HuH-7.5 (cell line): ENCODE measurements around the gene IL1RL1.

Experiments
- DNase-seq: peaks from one replicate; pipeline ENCODE4 v3.0.0; 2011; ENCODE audit warnings: low spot score

IL1RL1 gene

DNA sequence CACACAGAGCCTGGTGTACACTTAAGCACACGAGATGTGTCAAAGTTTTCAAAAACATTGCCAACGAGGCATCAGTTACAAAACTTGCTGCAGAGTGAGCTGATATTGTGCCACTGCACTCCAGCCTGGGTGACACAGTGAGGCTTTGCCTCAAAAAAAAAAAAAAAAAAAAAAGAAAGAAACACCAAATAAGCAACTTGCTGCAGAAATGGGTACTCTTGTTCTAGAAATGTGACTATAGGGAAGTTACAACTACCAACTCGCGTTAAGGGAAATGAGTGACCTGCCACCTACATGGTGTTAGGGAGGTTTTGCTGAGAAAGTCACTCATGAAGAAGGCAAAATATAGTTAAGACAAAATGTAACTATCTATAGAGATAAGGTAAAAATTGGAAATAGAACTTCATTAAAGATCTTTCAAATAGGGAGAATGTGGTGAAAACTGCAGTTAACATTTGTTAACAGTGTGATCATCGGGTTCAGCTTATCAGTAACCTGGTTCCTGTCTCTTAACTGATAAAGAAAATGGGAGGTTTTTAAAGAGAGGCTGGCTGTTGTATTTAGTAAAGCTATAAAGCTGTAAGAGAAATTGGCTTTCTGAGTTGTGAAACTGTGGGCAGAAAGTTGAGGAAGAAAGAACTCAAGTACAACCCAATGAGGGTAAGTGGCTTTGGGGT, at the start of gene IL1RL1:
TSS of gene IL1RL1 (plus strand) at position 600 of the 677 bp plus-strand sequence. CDS start 26,702 bp downstream, outside the sequence.
- no peak for DNase-seq

DNA sequence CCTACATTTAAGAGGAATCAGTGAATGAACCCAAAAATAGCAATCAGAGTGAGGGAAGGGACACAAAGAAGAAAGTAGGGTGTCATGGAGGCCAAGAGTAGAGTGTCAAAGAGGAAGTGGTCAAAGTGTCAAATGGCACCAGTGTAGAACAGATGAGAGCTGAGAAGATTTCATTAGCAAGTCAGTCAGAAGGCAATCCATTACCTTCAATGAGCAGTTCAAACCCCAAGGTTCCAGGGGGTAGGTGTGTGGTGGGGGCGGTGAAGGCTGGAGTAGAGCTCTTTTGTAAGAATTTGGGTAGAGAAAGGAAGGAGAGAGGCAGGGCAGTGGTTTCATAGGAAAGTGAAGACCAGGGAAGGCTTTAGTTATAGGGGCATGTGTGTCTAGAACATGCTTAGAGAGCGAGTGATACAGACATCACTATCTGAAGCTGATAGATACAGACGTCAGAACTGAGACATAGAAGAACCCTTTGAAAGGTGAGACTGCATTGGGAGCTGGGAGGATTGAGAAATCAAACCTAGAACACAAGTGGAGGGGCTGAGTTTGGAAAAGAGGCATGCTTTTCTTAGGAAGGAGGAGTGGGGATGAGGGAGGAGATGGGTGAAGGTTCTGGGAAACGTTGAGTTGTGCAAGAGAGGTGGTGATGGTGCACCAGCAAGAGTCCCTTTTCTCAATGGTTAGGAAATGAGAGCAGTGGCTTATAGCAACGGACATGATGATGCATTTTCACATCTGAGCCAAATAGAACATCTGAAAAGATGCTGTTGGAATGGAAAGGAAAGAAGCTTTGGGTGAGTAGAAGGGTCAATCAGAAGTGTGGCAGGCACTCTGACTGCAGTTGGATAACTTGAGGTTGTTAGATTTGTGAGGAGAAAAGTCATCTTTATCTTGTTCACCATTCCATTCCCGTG, 48.9 kb upstream of the IL1RL1 start:
- DNase-seq, result no peak

DNA sequence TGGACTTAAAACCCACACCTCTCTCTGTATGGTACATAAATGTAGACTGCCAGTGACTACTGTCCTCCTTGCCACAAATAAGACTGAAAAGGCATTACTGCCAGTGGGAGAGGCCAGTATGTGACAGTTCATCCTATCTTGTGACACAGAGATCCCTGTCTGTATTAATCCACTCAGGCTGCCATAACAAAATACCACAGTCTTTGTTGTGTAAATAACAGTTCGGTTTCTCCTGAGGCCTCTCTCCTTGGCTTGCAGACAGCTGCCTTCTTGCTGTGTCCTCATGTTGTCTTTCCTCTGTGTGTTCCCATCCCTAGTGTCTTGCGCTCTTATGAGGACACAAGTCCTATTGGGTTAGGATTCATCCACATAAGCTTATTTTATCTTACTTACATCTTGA, 46.4 kb upstream of the IL1RL1 start:
- DNase-seq, result no peak

DNA sequence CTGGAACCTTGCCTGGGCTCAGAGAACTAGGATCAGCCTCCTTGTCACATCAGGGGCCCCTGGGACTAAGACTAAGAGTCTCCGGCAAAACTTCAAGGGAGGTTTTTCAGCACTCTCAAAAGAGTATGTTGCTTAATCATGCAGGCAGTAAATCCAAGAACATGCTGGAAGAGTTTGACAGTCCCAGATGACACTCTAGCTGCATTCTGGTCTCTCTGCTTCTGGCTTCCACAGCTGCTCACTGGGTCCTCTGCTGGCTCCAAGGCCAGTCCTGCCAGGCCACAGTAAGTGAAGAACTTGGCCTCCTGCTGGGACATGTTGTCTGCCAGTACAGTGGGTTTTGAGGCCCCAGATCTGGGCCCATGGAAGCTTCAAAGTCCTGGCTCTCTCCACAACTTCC, 45.2 kb upstream of the IL1RL1 start:
- DNase-seq, result no peak

DNA sequence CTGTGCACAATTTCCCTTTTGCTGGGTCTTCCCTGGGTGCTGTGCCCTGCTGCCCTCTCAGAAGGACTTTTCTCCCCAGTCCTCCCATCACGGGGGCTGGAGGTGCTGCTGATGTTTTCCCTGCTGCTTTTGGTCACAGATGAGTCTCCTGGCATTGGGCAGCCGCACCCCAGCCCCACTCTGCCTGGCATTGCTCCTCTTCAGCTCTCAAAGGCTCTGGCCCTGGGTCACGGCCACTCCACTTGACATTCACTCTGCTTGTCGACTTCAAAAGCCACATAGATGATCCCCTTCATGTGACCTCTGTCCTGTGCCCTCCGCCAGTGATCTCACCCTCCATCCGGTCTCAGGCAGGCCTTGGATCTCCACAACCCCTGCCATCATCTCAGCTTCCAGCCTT, 43.6 kb upstream of the IL1RL1 start:
- no peak for DNase-seq

DNA sequence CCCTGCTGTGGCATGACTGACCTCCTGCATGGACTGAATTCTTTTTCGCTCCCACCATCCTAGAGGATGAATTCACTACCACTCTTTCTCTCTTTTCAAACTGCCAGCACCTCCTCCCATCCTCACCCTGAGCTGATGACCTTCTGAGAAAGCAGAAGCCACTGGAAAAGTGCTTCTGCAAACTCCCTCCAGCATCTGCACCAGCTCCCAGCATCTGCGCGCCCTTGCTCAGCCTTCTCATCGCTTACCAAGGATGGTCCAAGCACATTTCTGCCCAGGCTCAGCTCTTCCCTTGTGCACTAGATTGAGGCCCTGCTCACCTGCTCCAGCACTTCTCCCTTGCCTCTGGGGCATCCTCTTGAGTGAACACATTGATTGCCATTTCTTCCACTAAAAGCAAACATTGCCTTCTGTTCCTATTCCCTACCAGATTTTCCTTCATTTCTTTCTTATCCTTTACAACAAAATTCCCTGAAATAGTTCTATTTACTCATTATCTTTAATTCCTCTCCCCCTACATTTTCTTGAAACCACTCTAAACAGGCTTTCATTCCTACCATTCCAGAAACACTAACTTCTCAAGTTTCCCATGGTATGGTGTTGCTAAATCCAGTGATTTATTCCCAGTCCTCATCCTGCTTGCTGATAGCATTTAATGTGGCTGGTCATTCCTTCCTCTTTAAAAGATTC, 42.7 kb upstream of the IL1RL1 start:
- no peak for DNase-seq

DNA sequence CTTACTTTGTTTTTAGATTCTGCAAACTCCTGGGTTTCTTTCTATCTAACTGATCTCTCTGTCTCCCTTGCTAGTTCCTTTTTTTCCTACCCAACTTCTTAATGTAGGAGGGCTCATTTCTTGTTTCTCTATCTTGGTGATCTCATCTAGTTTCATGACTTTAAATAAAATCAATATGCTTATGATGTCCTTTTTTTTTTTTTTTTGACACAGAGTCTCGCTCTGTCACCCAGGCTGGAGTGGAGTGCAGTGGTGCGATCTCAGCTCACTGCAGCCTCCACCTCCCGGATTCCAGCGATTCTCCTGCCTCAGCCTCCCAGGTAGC, 42.2 kb upstream of the IL1RL1 start:
- DNase-seq, result no peak

DNA sequence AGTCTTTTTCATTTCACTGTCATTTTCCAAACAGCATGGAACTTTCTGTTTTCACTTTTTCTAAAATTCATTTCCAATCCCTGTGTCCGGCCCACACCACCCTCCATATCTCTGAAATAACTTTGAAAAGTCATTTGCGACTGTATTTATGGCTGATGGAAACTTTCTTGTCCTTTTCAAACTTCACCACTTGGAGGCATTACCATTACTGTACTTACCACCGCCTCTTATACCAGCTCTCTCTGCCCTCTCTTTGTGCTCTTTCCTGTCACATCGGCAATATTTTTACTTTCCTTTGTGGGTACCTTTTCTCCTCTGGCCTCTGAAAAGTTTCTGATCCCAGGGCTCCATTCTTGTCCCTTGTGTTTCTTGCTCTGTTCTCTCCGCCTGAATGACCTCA, 39.5 kb upstream of the IL1RL1 start:
- no peak for DNase-seq

DNA sequence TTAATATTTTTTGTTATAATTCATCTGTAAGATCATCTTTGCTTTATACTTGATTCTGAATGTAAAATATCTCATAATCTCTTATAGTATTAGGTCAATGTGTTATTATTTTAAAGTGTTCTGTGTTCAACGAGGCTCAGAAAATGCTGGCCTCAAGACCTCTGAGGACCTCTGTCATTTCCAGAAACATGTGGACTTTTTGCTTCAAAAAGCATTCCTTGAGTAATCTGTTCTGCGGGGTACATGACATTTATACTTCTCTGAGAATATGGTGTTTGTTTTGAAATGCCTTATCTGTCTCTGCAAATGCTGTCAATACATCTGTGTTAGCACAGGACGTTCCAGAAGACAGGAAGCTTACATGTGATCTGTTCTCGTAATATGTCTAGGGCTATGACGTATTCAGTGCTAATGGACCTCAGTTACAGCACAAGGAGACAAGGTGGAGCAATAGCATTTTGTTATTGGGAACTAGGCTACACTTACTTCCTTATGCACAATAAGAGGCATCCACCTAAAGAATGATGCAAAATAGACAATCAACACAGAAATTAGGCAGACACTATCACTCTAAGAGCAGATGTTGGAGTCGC, 37.6 kb upstream of the IL1RL1 start:
- no peak for DNase-seq

DNA sequence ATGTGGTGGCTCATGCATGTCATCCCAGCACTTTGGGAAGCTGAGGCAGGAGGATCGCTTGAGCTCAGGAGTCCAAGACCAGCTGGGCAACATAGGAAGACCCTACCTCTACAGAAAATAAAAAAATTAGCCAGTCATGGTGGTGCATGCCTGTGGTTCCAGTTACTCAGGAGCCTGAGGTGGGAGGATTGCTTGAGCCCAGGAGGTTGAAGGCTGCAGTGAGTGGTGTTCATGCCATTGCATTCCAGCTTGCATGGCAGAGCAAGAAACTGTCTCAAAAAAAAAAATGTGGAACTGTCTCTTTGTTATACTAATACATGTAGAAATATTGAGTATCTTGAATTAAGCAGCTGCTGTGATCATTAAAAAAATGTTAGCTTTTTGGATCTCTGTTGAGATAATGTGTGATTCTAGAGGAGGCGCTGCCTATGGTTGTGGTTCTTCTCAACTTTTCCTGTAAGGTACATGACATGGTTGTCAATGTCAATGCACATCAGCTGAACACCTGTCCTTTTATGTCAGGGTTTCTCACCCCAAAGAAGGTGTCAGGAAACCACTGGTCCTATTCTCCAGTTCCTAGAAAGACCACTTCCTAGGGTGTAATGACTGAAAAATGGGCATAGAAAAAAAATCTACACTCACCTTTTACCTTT, 34.7 kb upstream of the IL1RL1 start:
- no peak for DNase-seq

DNA sequence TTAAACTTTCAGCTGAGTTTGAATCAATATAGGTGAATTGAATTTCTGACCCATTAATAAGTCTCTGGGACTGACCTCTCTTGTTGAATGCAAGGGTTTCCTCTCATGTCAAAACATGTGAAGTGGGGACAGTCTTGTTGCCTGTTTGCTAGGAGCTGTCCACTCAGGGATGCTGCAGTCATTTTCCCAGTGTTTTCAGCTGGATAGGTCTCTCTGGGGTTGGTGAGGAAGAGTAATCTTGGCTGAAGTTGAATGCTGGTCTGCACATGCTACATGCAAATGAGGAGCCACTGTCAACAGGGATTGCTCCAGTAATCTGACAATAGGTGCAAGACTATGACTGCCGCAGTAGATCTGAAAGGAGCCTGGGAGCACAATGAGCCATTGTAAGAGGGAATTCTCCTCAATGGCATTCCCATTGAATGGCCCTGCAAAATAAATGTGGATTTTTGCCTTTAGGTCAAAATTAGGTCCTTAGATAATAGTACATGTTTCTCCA, 34.1 kb upstream of the IL1RL1 start:
- DNase-seq, result no peak

DNA sequence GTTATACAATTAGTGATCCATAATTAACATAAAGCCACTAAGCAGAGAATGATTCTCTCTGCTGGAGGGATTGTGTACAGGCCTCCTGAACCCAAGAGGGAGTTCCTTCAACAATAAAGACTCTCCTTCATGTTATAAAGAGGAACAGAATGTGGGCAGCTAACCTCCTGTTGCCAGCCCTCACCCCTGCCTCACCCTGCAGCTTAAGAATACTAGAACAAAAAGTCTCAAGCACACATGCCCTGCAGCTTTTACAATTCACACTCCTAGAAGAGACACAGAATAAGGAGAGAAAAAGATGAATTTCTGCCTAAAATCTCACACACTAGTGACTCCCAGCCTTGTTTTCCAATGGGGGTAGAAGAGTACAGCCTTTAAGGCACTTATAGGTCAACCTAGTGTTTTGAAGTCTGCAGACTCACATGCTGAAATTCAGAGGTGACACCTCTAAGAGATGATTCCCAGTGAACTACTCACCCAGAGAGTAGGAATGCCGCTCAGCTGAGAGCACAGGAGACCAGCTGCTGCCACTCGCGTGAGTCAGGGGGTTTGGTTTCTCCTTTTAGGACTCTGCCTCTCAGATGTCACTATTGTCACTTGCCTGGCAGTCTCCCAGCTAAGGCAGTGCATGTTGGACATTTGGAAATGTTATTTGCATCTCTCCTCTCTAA, 32.5 kb upstream of the IL1RL1 start:
- DNase-seq, result no peak

DNA sequence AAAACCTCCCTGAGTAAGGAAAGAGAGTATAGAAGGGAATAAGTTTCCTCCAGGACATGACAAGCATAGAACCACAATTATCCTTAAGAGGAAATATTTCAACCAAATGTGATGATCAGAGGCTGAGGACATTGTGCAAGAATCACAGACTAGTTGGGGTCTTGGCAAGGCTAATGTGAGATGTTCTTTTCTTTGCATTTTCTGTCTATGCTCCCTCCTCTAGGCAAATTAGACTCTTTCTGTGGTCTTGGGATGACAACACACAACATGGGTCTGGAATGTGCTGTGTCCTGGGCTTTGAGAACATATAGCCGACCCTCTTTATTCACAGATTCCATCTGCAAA, 32.0 kb upstream of the IL1RL1 start:
- DNase-seq, result no peak

DNA sequence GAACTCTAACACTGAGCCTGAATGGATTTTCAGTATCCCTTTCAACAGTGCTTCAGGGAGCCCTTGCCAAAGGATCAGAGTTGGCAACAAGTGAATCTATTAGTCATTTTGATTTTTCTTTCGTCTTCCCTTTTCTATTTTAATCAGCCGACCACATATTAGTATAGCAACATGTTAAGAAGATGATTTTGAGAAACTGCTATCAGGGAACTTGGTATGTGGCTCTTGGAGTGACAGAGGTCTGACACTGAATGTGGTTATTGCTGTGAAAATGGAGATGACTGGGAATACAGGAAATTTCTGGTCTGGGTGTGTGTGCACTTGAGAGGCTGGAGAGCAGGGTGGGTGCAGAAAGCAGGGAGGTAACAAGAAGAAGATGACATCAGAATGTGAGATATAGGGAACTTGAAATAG, 28.7 kb upstream of the IL1RL1 start:
- no peak for DNase-seq

DNA sequence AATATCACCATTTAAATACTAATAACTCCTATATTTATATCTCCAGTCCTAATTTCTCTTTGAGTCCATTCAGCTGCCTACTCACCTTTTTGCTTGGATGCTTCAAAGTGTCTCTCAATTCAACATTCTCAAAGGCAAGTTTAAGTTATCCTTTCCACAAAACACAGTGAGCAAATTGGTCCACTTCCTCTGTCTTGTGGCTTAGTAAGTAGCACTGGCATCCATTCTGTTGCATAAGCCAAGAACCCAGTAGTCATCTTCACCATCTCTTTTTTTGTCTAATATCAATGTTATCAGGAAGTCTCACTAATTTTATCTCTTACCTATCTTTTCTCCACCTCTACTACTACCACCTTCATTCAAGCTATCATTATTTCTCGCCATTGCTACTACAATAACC, 27.4 kb upstream of the IL1RL1 start:
- no peak for DNase-seq

DNA sequence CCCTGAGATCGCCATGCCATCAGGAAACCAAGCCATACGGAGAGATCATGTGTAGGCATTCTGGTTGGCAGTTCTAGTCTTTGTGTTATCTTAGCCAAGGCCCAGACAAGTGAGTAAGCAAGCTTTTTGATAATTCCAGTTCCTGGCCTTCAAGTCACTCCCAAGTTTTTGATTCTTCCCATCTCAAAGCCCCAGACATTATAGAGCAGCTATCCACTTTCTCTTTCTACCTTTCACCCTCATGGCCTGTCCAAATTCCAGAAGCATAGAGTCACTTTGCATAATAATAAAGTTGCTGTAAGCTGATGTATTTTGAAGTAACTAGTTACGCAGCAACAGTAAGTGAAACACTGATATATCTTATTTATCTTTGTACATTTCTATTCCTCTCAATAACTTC, 26.8 kb upstream of the IL1RL1 start:
- DNase-seq, result no peak

DNA sequence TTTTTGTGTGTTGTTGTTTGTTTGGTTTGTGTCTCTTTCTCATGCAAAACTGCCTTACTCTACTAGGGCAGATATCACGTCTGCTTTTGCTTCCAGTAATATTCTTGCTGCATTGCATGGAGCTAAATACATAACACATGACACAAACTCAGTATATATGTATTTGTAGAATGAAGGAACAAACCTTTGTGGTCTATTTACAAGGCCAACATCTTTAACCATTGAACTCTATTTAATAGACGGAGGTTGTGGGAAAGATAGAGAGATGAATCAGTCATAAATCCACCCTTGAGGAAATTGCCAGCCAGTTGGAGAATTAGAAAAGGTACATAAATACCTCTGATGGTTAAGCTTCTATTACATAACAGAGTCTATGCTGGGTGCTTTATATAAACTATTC, 26.0 kb upstream of the IL1RL1 start:
- no peak for DNase-seq

DNA sequence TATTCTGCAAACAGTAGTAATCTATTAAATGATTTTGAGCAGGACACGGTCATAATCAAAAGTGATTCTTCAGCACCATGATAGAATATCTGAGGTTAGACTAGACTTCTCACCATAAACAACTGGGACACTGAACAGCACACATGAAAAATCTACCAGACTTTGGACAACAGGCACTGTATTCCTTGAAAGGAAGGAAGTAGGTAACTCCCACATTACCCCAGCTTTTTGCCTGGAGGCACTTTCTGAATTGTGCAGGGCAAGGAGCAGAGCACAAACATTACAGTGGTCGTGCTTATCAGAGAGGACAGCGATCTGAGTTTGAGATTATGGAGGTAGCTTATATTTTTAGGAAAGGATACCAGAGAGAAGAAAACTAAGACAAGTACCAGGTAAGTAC, 25.3 kb upstream of the IL1RL1 start:
- DNase-seq, result no peak

DNA sequence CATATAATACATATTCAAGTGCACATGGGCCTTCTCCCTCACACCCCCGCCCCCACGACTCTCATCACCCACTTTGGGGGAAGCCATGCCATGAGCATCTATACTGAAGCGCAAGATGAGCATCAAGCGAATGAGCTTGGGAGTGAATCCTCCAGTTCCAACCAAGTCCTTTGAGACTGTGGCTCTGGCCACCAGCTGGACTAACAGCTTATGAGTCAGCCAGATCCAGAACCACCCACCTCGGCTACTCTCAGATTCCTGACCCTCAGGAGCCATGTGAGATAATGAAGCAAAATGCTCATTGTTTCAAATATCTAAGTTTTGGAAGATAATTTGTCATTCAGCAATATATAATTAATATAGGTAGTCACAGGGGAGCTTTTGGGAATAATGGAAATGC, 22.2 kb upstream of the IL1RL1 start:
- DNase-seq, result no peak

DNA sequence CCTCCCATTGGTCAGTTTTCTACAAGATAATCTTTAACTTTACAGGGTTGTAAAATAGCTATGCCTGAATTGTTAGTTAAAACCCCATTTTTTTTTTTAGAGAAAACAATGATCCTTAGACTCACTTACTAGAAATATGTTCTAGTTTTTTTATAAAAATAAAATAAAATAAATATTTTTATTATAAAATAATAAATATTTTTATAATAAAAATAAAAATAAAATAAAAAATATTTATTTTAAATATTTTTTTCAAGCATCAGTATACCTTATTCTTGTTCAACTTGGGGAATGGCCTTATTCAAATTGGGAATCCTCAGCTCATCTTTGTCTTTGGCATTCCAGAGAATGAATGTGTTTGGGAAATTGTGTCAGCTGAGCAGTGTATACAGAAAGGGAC, 20.8 kb upstream of the IL1RL1 start:
- DNase-seq, result no peak

DNA sequence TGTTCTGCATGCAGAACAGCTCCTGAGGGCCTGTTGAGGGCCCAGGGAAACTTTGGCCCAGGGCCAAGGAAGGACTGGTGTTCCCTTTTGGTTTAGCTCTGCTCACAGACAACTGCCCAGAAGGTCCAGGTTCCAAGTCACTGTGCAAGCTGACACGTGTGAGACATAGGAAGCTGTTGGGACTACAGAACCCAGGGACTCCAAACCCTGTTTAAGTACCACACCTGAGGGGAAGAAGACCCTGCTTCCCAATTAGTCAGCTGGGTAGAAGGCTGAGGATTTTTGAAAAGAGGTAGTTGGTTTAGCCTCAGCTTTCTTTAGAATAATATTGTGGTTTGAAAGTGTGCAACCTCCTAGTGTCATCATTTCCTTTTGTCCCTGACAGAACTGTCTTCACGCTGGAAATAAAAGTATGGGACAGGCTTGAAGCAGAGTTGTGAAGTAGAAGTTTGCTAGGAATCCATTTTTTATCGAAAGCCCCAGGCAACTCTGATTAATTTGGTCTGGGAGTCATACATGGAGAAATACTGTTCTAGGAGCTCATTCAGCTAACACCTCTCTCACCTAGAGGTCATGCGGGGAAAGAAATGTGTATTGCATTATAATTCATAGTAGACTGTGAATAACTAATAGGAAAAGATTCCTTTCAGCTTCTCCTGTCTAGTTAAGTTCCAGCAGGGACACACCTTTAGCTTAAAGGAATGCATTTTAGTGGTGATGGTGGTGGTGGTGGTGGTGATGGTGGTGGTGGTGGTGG, 19.9 kb upstream of the IL1RL1 start:
- no peak for DNase-seq
